ENCODE data around the gene ITGA1.

The ITGA1 gene

GRCh38 chr5:52853650-52854049, 65.9 kb downstream of the ITGA1 start:
- H3K4me1 ChIP-seq: peaks cover 0 to 52% (median 6%) of the 10 kb centered on the region in 4 donors
- H3K4me3 ChIP-seq: no peak overlapping the region
- H3K27ac ChIP-seq: peak overlapping the region; percentile 47 to 65
- H3K36me3 ChIP-seq: peaks cover 0 to 10% (median 0%) of the 10 kb centered on the region in 3 donors
- no peak for DNase-seq
- intact Hi-C loops (cut with DNase I; ENCODE audit: low total_unique reads): no loop called here
- H3K27me3 ChIP-seq: no peaks in the 10 kb centered on the region
- no peak for TF ChIP-seq CTCF (IDR thresholded peaks at IDR 0.05)
- no peaks in the 10 kb centered on the region for H3K9me3 ChIP-seq

GRCh38 chr5:52854301-52854700, 66.6 kb downstream of the ITGA1 start:
- Histone ChIP-seq H3K4me1 (peaks cover 0 to 58% (median 6%) of the 10 kb centered on the region in 4 donors), H3K9me3 (no peaks in the 10 kb centered on the region), H3K27ac (peak overlapping the region; percentile 47 to 65), H3K27me3 (no peaks in the 10 kb centered on the region), H3K4me3 (no peak overlapping the region), H3K36me3 (peaks cover 0 to 10% (median 0%) of the 10 kb centered on the region in 3 donors)
- intact Hi-C loops (cut with DNase I; ENCODE audit: low total_unique reads): no loop called here
- TF ChIP-seq CTCF (IDR thresholded peaks at IDR 0.05): no peak
- no peak for DNase-seq

DNA sequence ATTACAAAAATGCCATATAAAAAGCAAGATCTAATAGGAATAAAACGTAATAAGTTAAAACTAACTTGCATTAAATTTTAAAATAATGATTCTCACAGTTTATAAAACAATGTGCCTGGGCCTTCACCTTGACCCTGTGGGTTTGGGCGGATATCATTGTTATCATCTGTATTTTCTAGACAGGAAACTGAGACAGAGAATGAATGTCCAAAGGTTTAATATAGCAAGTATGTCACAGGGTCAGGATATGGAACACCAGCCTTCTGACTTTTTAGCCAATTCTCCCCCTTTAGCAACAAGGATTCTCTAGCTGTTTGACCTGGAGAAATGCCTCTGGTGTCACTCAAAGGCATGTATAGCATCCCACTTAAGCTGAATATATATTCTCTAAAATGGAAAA, 67.2 kb downstream of the ITGA1 start:
- H3K27me3 ChIP-seq: no peaks in the 10 kb centered on the region
- no peaks in the 10 kb centered on the region for H3K9me3 ChIP-seq
- H3K4me3 ChIP-seq: no peak overlapping the region
- H3K27ac ChIP-seq: peak overlapping the region in 1 of 2 donors; percentile 65
- DNase-seq: no peak
- TF ChIP-seq CTCF (IDR thresholded peaks at IDR 0.05): no peak
- H3K4me1 ChIP-seq: peaks cover 0 to 65% (median 8%) of the 10 kb centered on the region in 4 donors
- intact Hi-C loops (cut with DNase I; ENCODE audit: low total_unique reads): no loop called here
- H3K36me3 ChIP-seq: peaks cover 0 to 10% (median 0%) of the 10 kb centered on the region in 3 donors

DNA sequence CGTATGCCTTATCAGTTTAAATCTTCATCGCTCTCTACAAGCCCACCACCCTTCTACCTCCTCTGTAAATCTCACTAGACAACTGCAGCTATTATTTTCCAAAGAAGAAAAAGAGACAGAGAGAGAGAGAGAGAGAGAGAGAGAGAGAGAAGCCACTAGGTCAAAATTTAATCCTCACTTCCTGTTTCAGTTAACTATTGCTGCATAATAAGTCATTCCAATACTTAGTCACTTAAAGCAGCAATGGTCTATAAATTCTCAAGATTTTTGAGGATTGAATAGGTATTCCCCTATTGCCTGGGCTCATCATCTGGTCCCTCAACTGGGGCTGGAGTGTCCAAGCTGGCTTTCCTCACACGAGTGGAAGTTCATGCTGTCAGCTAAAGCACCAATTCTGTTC, 68.8 kb downstream of the ITGA1 start:
- peaks cover 0 to 3% (median 0%) of the 10 kb centered on the region in 3 donors for H3K36me3 ChIP-seq
- no peak for TF ChIP-seq CTCF (IDR thresholded peaks at IDR 0.05)
- no peak overlapping the region for H3K4me3 ChIP-seq
- H3K4me1 ChIP-seq: peaks cover 0 to 65% (median 8%) of the 10 kb centered on the region in 4 donors
- no peaks in the 10 kb centered on the region for H3K27me3 ChIP-seq
- H3K27ac ChIP-seq: peak overlapping the region; percentile 1 to 31
- no peaks in the 10 kb centered on the region for H3K9me3 ChIP-seq
- no peak for DNase-seq
- intact Hi-C loops (cut with DNase I; ENCODE audit: low total_unique reads): no loop called here

DNA sequence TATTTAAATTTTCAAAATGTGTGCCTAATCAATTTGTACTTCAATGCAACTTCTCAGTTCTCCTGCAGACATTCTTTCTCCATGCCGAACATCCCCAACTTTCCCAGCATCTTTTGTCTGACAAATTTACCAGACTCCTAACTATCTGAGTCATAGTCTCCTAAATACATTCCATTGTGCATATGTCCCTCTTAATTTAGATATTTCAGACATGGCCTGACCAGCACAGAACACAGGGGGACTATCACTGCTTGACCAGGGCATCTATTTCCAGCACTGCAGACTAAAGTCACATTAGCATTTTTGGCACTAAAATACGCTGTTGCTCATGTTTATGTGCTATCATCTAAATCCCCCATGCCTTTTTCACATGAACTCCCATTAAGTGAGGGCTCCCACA, 71.9 kb downstream of the ITGA1 start:
- H3K27ac ChIP-seq: peak overlapping the region in 1 of 2 donors; percentile 11
- intact Hi-C loops (cut with DNase I; ENCODE audit: low total_unique reads): no loop called here
- H3K4me1 ChIP-seq: peaks cover 0 to 68% (median 16%) of the 10 kb centered on the region in 4 donors
- H3K36me3 ChIP-seq: peaks cover 0 to 11% (median 7%) of the 10 kb centered on the region in 3 donors
- no peak for DNase-seq
- no peaks in the 10 kb centered on the region for H3K9me3 ChIP-seq
- H3K4me3 ChIP-seq: no peak overlapping the region
- no peak for TF ChIP-seq CTCF (IDR thresholded peaks at IDR 0.05)
- H3K27me3 ChIP-seq: no peaks in the 10 kb centered on the region

DNA sequence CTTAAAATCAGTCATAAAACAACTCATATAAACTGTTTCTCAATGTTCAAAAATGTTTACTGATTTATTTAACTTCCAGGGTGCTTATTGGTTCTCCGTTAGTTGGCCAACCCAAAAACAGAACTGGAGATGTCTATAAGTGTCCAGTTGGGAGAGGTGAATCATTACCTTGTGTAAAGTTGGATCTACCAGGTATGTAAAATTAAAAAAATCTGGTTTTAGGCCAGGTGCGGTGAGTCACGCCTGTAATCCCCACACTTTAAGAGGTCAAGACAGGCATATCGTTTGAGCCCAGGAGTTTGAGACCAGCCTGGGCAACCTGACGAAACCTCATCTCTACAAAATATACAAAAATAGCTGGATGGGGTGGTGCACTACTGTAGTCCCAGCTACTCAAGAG, 73.7 kb downstream of the ITGA1 start:
- H3K4me3 ChIP-seq: no peak overlapping the region
- no peak overlapping the region for H3K27ac ChIP-seq
- TF ChIP-seq CTCF (IDR thresholded peaks at IDR 0.05): no peak
- DNase-seq: no peak
- peaks cover 0 to 17% (median 7%) of the 10 kb centered on the region in 3 donors for H3K36me3 ChIP-seq
- no peaks in the 10 kb centered on the region for H3K9me3 ChIP-seq
- H3K4me1 ChIP-seq: peaks cover 0 to 68% (median 17%) of the 10 kb centered on the region in 4 donors
- intact Hi-C loops (cut with DNase I; ENCODE audit: low total_unique reads): no loop called here
- no peaks in the 10 kb centered on the region for H3K27me3 ChIP-seq
